GM21515 (cell line): ENCODE data around the gene ABCG2.

Experiments used
- ATAC-seq: cut with Tn5 transposase; IDR thresholded peaks from one replicate; pipeline ENCODE4 v1.9.1; 2021; ENCODE audit not compliant: unreplicated experiment

Gene ABCG2

DNA sequence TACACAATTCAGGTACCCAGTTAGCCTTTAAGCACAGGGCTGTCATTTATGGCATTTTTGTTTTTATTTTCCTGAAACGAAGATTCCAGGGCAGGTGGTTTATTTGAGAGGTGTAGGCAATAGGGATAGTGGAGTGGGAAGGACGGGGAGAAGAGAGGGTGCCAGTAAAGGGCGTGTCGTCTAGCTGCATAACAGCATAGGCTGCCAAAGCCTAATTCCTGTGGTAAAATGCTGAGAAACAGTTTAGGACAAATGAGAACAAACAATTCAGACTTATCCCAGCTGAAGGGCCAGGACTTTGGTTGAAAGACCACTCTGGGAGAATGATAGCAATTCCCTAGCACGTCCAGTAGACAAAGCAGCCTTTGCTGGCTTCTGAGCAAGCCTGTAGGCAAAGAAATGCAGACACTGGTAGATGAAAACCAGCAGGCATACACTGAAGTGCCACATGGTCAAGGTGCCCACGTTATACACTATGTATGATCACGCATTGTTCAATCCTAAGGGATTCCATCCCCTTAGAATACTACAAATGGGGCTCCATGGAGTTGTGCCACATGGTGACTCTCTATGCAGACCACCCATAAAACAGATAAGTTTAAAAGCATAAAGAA lies 80.4 kb downstream of the ABCG2 start:
- ATAC-seq: no peak

DNA sequence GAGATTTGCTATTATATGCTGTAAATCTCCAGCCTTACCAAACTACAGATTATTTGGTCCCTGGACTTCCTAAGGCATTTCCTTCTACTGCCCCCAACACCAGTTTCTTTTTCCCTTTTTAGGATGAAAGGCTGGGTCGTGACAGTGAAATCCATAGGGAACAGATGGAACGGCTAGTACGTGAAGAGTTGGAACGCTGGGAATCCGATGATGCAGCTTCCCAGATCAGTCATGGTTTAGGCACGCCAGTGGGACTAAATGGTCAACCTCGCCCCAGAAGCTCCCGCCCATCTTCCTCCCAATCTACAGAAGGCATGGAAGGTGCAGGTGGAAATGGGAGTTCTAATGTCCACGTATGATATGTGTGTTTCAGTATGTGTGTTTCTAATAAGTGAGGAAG lies 83.1 kb downstream of the ABCG2 start:
- ATAC-seq: no peak

DNA sequence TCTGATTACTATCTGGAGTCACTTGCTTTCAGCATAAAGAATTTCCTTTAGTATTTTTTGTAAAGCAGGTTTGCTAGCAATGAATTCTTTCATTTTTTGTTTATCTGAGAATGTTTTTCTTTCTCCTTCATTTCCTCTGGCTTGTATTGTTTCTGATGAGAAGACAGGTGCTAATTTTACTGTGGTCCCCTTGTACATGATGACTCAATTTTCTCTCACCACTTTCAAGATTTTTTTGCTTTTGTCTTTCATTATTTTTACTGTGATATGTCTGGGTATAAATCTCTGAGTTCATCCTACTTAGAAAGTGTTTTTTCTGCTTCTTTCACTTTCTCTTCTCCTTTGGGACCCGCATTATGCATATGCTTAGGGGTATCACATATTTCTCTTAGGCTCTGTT lies 88.4 kb downstream of the ABCG2 start:
- ATAC-seq: no peak

DNA sequence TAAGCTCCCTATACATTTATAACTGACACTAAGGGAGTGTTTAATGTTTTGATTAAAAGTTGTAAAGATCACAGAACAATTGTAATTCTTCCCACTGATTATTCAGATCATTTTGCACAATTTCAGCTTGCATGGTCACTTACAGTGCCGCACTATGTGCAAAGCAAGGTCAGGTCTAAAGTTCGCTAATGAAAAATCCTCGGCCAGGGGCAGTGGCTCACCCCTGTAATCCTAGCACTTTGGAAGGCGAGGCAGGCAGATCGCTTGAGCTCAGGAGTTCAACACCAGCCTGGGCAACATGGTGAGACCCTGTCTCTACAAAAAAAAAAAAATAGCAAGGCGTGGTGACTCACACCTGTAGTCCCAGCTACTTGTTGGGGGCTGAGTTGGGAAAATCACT lies 94.0 kb downstream of the ABCG2 start:
- no peak for ATAC-seq

DNA sequence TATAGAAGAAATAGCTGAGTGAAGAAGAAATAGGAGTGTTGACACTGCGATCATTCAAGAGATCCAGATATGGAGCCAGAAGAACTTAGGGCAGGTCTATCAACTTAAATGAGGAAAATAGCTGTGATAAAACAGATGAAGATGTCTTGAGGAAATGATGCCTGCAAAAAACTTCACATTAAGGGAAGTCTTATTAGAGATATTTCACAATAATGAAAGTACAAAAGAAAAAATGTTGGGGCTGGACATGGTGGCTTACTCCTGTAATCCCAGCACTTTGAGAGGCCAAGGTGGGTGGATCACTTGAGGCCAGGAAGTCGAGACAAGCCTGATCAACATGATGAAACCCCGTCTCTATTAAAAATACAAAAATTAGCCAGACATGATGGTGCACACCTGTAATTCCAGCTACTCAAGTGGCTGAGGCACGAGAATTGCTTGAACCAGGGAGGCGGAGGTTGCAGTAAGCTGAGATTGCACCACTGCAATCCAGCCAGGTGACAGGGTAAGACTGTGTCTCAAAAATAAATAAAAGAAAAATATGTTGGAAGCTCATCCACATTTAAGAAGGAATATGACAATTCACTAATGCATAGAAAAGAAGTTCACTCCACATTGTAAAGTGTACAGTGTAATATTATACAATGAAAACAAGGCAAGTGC lies 94.7 kb downstream of the ABCG2 start:
- ATAC-seq: no peak

DNA sequence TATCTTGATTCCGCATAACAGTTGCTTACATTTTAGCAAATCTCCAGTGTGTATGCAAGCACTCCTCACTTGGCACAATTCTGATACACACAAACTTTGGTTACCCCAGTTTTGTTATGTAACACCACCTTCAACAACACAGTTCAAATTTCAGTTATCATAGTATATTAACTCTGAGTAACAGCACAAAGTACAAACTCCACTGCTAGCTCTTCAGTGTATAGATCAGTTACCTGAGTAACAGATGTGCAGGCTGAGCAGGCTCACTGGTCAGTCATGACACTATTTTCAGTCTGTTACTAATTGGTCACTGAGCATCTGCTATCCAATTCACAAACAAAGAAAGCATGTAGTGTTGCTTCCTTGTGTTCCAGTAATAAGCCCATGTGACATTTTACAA lies 95.6 kb downstream of the ABCG2 start:
- ATAC-seq: no peak

DNA sequence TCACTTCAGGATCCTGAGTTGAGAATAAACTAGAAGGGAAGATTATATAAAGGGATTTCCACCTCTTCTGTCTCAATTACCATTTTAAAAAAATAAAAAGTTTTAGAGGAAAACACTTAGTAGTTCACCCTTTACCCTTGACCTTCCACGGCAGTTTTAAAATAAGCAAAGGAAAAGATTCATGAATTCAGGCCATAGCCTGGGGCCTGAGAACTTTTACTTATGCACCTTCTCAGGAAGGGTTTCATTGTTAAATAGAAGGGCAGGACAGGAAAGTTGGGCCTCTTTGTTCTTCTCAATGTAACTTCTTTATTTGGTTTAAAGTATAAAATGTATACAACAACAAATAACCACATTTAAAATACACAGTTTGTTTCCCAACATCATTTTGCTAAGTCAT lies 96.1 kb downstream of the ABCG2 start:
- no peak for ATAC-seq

DNA sequence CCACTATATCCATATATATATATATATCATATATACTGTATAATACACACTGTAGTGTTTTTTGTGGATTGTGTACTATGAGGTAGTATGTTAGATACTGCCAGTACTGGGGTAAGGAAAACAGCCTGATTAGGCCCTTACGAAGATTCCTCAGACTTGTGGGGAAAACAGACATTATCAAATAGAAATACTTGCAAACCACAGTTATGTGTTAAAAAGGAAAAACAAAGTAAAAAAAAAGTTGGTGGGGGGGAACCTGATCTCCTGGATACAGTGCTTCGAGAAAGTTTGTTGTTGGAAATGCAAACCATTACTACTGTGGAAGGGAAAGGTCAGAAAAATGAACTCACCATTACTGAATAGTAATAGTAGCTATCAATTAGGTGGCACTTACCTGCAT lies 98.0 kb downstream of the ABCG2 start:
- no peak for ATAC-seq

DNA sequence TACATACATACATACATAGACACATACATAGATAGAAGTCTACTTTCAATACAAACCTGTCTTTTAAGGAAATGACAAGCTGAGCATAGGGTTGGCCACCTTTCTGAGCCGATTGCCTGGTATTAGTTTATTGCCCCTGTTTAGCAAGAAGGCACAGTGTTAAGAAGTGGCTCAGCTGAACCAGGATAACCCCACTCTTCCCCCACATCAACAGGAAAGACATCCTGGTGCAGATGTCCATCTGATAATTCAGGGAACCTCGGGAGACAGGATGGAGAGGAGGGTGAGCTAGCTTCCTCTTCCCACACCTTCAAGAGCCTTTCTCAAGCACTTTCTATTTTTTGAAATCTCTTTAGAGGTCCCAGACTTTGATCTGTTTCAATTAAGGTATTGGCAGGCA lies 98.7 kb downstream of the ABCG2 start:
- ATAC-seq: no peak

DNA sequence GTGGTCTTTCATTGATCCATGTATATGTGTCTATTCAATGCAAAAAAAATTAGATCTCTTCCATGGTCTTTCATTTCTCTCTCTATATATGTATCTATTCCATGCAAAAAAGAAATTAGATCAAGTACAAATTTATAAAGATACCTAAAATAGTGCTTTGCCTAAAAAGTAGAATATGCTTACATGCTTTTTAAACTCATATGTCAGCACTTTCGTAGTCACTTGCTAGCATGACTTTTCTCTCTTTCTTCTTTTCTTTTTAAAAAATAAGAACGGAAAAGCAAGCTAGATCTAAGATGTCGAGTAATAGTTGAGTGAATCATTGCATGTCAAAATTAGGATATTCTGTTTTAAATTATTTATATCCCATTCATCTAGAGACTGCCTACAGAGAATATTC lies 100.1 kb downstream of the ABCG2 start:
- ATAC-seq: no peak

DNA sequence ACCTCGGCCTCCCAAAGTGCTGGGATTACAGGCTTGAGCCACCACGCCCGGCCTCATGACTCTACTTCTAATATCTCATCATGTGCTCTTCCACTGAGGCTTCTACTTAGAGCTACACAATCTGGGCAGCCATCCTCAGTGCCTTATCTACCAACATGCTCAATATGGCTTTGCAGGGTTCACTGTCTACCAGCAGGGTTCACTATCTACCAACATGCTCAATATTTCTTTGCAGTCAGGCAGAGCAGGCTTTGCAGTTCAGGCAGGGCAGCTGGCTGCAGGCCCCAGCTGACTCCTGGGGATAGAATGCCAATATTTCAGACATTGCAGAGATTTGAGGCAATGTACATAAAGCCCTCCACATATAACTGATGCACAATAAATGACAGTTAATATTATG lies 103.5 kb downstream of the ABCG2 start:
- ATAC-seq: no peak

DNA sequence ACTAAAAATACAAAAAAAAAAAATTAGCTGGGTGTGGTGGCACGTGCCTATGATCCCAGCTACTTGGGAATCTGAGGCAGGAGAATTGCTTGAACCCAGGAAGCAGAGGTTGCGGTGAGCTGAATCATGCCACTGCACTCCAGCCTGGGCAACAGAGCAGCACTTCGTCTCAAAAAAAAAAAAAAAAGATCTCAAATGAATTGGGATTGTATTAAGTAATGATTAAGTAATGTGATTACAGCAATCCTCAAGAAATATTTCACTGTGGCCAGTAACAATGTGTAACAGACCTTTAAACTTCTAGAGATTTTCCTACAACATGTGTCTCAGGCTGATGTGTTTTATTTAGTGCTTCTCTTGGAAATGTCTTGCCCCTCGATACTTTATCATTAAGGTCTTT lies 104.2 kb downstream of the ABCG2 start:
- ATAC-seq: no peak

DNA sequence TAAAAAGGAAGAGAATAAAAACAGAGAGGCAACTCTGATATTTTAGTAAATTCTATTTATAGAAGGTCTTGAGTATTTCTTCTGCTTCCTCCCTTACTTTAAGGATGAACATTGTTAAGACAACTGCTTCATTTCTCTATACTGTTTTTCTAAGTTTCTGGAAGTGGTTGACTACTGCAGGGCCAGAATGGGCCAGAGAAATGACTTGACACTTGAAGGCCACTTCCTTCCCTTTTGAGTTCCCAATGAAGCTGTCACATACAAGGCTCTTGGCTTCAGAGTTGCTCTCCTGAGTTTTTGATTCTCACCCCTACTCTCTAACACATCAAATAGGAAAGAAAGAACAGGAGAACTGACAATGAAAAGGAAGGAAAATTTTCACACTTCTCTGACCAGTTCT lies 113.4 kb downstream of the ABCG2 start:
- ATAC-seq: no peak

DNA sequence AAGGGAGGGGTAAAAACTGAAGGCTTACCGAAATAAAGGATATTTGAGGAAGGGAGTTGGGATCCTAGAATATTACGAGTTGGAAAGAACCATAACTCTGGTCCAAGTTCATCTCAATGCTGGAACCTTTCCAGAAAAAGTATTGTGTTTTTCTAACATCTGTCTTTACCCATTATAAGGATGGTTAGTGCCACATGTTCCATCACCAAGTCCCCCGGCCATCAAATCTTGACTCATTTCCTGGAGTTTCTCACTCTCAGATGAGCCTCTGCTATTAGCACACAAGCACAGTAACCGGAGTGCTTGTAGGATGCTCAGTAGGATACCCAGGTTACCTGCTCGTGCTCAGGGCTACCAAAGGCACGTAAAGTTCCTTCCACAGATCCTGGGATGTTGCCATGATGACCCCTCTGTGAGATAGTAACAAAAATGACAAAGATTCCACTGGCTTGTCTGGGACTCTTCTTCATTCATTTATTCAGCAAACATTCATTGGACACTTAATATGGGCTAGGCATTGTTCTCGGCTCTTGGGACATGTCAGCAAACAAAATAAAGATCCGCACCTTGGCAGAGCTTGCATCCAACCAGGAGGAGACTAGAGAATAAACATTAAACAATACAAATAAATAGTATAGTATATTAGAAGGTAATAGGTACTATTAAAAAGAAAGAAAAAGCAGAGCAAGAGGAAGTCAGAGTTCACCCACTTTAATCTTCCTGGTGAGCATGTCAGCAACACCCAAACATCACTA lies 114.7 kb downstream of the ABCG2 start:
- ATAC-seq: no peak

DNA sequence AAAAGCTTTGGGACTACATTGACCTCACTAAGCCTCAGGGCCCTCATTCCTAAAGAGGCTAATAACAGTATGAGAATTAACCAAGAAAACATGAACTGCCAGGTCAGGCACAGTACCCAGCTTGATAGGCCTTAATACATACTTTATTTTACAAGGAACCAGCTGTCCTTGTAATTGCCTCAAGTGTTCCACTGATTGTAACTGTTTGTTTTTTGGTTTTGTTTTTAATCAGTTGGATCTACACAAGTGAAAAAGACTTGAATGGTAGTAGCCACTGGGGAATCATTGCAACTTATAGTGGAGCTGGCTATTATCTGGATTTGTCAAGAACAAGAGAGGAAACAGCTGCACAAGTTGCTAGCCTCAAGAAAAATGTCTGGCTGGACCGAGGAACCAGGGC lies 115.4 kb downstream of the ABCG2 start:
- no peak for ATAC-seq

DNA sequence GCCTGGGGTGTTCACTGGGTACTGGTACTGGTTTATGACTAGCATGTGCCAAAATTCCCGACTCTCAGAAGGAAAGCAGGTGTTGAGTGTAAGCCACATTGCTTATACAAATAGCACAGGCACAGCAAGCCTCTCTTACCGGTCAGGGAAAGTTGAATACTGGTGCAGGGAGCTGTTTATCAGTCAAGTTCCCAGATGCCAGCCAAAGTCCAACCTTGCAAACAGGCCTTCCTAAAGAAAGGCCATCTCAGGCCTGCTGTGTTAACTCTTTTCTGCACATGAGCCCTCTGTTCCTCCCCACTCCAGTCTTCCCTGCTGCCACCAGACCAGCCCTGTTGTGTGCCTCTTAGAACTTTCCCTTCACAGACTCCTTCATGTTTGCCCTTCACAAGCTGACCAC lies 116.8 kb downstream of the ABCG2 start:
- no peak for ATAC-seq

DNA sequence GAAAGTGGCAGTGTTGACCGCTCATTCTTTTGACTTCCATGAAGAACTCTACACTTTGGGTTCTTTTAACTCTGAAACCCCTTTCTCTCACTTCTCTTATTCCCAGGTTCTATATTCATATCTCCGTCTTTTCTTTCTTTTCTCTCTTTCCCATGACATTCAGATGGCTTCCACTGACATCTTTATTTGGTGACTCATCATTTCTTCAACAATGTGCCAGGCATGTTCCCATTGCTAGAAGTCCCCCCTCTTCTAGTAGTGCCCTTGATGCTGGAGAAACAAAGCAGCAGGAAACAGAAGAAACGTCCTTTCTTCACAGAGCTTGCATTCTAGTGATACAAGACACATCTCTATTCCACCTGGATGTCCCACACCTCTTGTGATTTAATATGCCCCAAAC lies 117.7 kb downstream of the ABCG2 start:
- ATAC-seq: no peak
